GM19455 (cell line): Measurements from ENCODE around the gene OR51B6.
"Not testable (repeated sequence)": the region's sequence is repeated elsewhere in the genome, so short reads cannot be mapped to it uniquely, and the experiment has no call there.

Source experiments
- ATAC-seq: cut with Tn5 transposase; IDR thresholded peaks from one replicate; pipeline ENCODE4 v1.9.1; 2021; ENCODE audit not compliant: unreplicated experiment

Gene OR51B6

GRCh38 chr11:5351208-5351607 lies at the start of gene OR51B6:
Gene OR51B6, plus strand, starts transcription at chr11:5351508. Its CDS starts 0 bp downstream, at chr11:5351508.
- no peak for ATAC-seq

- no peak for ATAC-seq
Measured at GRCh38 chr11:5301846-5302245, 49.5 kb upstream of the OR51B6 start, which contains the start of gene OR51B4. Gene OR51B4, minus strand, starts transcription at chr11:5301946. Its CDS starts 0 bp downstream, at chr11:5301946.

DNA sequence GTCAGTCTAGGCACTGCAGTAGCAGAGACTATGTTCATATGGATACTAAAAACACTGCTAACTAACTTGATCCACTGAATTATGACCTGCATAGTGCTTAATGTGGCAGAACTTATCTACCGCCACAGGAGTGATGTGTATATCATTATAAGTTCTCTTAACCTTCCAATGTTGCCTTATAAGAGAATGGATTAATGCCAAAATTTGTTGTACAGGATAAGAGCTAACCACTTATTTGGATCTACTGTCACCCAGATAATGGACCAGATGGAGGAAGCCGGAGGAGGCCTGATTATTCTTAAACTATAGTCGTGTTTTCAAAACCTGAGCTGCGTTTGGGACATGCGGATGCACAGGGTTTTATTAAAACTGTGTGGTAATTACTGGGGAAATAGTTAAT lies 47.7 kb upstream of the OR51B6 start:
- ATAC-seq = no peak

- no peak for ATAC-seq
Measured at GRCh38 chr11:5304046-5304445, 47.3 kb upstream of the OR51B6 start.

- no peak for ATAC-seq
Measured at GRCh38 chr11:5307256-5308019, 43.9 kb upstream of the OR51B6 start.

DNA sequence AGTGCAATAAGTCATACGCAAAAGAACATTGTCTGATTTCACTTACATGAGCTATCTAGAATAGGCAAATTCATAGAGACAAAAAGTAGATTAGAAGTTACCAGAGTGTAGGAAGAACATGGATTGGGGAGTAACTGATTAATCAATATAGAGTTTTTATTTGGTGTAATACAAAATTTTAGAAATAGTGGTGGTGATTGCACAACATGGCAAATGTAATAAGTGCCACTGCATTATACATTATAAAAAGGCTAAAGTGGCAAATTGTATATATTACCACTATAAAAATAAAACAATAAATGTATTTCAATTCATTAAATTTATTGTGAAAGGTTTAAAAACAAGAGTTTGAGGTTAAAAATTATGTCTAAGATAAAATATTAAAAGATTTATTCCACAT lies 40.9 kb upstream of the OR51B6 start:
- ATAC-seq = no peak

DNA sequence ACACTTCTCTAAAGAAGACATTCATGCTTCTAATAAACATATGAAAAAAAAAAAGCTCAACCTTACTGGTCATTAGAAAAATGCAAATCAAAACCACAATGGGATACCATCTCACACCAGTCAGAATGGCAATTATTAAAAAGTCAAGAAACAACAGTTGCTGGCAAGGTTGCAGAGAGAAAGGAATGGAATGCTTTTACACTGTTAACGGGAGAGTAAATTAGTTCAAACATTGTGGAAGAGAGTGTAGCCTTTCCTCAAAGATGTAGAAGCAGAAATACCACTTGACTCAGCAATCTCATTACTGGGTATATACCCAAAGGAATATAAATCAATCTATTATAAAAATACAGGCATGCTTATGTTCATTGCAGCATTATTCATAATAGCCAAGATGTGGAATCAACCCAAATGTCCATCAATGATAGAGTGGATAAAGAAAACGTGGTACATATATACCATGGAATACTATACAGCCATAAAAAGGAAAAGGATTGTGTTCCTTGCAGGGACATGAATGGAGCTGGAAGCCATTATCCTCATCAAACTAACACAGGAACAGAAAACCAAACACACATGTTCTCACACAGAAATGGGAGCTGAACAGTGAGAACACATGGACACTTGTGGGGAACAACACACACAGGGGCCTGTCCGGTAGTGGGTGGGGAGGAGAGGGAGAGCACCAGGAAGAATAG lies 37.8 kb upstream of the OR51B6 start:
- not testable (repeated sequence) for ATAC-seq

- no peak for ATAC-seq
Measured at GRCh38 chr11:5317292-5317691, 34.0 kb upstream of the OR51B6 start.

DNA sequence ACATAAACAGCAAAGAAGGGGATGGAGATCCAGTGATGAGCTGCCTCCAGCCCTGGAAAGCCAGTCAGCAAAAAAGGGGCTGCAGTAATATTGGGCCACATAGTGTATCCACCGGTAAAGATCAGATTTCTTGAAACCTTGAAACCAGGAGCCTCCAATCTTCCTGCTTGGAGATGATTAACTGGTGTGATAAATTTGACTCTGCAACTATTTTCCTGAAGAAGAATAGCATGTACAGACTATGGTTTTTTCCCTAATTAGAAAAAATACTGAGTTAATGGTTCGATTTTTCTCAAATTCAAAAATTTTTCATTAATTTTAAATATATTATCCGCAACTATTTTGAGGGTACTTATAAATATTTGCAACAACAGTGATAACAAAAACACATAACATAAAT lies 27.1 kb upstream of the OR51B6 start, which contains the start of gene OR51B2:
TSS of gene OR51B2 (minus strand) at position 101 of the 400 bp plus-strand sequence. CDS start at position 101, 0 bp downstream.
- ATAC-seq = no peak

DNA sequence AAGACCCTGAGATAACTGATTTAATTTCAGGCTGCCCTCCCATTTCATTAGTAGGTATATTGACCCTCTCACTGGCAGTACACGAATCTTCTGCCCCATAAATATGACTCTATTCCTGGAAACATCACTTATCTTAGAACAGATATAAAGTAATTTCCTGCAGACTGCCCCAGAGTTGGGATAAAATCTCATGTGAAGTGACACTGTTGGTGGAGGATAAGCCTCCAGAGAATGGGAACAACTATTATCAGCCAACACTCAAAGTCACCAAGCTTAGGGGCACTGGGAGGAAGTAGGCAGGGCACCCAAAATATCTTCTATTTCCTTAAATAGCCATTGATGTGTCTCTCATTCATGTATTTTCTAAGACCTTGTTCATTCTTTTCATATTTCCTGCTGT lies 16.1 kb upstream of the OR51B6 start:
- ATAC-seq = no peak

- no peak for ATAC-seq
Measured at GRCh38 chr11:5336331-5336730, 15.0 kb upstream of the OR51B6 start.

GRCh38 chr11:5337253-5337652 lies 14.1 kb upstream of the OR51B6 start:
- ATAC-seq = not testable (repeated sequence)

DNA sequence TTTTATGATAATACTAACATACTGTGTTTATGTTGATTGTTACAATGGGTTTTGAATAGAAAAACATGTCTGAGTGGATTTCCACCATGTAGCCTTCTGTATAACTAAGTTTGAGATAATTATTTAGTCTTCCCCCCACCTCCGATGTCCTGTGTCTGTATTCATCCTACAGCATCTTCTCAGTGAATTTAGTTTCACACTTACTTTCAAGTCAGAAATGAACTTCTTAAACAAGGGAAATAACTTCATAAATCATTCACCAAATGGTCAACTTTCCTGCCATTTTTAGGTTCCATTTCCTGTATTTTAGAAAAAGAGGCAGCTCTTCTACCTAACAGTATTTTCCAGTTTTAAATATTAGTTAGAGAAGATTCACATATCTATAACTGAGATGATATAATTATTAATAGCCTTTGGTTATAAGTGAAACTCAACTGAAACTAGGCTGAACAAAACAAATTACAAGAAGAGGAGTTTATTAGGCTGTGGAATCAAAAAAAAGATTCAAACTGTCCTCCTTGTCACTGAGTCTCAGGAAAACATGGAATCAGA lies 11.5 kb upstream of the OR51B6 start:
- peak; percentile 56 for ATAC-seq

DNA sequence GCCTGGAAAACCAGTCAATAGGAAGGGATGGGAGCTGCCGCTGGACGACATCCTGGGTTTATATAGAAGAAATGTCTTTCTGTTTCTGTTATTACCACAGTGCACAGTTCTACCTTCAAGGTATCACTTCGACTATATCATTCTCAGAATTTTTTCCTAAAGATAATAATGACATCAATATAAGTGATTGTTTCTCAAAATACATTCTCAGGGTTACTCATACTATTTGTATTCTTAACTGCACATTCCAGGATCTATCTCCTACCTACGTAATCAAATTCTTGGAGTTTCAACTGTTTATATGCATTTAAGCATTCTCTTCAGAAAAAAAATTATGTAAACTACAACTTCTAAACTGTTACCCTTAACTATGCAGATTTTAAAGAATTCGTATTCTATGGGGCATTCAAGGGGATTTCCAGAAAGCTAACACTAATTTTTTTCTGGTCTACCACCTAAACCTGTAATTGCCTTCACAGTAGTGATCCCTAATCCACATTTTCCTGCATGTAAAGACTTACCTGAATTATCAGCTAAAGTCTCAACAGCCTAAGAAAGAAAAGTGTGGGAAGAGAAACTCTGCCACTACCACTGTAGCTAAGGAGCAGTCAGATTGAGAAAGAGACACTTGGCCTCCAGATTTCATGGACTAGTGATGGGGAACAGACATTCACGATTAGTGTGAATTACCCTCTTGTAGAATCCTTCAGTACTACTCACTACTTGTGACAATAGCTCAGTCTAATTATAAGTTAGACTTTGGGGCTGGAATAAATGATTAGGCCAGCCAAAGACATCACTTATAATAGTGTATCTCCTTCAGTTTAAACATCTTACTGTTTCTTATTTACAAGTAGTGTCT lies 7.6 kb upstream of the OR51B6 start, which contains the start of gene OR51B5:
TSS of gene OR51B5 (minus strand) at position 51 of the 862 bp plus-strand sequence. CDS start at position 51, 0 bp downstream.
- no peak for ATAC-seq

GRCh38 chr11:5345831-5346230 lies 5.5 kb upstream of the OR51B6 start:
- no peak for ATAC-seq

DNA sequence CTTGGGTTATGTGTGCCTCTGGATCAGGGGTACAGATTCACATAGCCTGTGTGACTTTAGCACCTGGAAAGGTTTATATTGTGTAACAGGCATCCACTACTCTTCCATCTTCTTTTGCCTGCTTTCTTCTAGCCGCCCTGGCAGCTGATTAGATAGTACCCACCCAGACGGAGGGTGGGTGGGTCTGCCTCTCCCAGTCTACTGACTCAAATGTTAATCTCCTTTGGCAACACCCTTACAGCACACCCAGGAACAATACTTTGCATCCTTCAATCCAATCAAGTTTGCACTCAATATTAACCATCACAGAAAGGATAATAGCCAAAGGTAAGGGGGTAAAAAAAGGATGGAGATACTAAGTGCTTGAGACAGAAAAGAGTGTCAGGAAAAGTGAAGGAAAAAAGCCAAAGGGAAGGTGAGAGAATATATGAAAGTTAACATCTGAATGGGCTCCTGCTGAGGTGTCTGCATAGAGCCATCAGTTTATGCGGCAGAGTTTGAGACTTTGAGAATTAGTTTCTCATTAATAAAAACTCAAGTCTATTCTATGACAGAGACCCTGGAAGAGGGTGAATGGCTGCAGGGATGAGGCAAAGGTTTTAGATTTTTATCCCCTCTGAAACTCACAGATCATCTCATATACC lies 2.6 kb upstream of the OR51B6 start:
- ATAC-seq = no peak

- ATAC-seq = no peak
Measured at GRCh38 chr11:5349550-5349949, 1.8 kb upstream of the OR51B6 start.

DNA sequence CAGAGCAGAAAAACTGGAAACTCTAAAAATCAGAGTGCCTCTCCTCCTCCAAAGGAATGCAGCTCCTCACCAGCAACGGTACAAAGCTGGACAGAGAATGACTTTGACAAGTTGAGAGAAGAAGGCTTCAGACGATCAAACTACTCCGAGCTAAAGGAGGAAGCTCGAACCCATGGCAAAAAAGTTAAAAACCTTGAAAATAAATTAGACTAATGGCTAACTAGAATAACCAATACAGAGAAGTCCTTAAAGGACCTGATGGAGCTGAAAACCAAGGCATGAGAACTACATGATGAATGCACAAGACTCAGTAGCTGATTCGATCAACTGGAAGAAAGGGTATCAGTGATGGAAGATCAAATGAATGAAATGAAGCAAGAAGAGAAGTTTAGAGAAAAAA lies 4.7 kb downstream of the OR51B6 start:
- not testable (repeated sequence) for ATAC-seq

- no peak for ATAC-seq
Measured at GRCh38 chr11:5362017-5362625, 10.8 kb downstream of the OR51B6 start.

DNA sequence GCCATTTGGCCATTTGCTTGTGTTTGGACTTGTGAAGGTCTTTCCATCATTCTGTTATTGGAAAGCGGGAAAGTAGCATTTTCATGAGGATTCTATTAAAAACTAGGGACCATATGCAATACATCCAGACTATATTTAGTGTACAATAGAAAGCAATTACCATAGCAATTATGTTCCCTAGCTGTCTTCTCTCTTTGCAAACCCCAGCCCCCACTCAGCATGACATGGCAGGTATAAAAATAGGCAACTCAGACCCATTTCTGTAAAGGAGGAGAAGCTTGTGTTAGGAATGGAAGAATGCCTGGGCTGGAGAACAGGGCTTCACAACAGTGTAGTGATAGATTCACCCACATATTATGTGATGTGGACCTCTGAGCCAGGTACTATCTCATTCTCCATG lies 12.4 kb downstream of the OR51B6 start:
- ATAC-seq = no peak
